ENCODE results near the gene CREM.

DNA sequence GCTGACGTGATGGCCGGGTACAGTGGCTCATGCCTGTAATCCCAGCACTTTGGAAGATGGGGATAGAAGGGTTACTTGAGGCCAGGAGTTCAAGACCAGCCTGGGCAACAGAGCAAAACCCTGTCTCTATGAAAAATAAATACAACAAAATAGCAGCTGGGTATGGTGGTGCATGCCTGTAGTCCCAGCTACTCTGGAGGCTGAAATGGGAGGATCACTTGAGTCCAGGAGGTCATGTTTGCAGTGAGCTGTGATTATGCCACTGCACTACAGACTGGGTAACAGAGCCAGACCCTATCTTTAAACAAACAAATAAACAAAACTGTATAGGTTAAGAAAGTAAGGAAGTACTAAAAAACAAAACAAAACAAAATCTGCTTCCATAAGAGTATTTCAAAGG, 30.3 kb upstream of the CREM start:
- TF ChIP-seq POLR2A (IDR thresholded peaks at IDR 0.05), result no peak
- TF ChIP-seq, protein P1, sequence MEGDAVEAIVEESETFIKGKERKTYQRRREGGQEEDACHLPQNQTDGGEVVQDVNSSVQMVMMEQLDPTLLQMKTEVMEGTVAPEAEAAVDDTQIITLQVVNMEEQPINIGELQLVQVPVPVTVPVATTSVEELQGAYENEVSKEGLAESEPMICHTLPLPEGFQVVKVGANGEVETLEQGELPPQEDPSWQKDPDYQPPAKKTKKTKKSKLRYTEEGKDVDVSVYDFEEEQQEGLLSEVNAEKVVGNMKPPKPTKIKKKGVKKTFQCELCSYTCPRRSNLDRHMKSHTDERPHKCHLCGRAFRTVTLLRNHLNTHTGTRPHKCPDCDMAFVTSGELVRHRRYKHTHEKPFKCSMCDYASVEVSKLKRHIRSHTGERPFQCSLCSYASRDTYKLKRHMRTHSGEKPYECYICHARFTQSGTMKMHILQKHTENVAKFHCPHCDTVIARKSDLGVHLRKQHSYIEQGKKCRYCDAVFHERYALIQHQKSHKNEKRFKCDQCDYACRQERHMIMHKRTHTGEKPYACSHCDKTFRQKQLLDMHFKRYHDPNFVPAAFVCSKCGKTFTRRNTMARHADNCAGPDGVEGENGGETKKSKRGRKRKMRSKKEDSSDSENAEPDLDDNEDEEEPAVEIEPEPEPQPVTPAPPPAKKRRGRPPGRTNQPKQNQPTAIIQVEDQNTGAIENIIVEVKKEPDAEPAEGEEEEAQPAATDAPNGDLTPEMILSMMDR (IDR thresholded peaks at IDR 0.05 in 4 of 5, conservative IDR thresholded peaks at IDR 0.05 in 1 of 5), result no peak

Data from gastrocnemius medialis (tissue), 4 donors.